HG03097 (cell line): ENCODE data around the gene ZFAND2A.
"Not testable (repeated sequence)": the region's sequence is repeated elsewhere in the genome, so short reads cannot be mapped to it uniquely, and the experiment has no call there.

ENCODE experiments used
- ATAC-seq: cut with Tn5 transposase; IDR thresholded peaks from one replicate; pipeline ENCODE4 v1.9.1; 2021; ENCODE audit not compliant: unreplicated experiment, low FRiP score

The ZFAND2A gene

GRCh38 chr7:1154172-1154739 is 5.7 kb downstream of the ZFAND2A start:
- ATAC-seq = no peak

- no peak for ATAC-seq
Observed at GRCh38 chr7:1152492-1152891, 7.5 kb downstream of the ZFAND2A start.

GRCh38 chr7:1151653-1152425 is 8.2 kb downstream of the ZFAND2A start:
- ATAC-seq = no peak

- ATAC-seq = no peak
Observed at GRCh38 chr7:1151156-1151555, 8.8 kb downstream of the ZFAND2A start.

DNA sequence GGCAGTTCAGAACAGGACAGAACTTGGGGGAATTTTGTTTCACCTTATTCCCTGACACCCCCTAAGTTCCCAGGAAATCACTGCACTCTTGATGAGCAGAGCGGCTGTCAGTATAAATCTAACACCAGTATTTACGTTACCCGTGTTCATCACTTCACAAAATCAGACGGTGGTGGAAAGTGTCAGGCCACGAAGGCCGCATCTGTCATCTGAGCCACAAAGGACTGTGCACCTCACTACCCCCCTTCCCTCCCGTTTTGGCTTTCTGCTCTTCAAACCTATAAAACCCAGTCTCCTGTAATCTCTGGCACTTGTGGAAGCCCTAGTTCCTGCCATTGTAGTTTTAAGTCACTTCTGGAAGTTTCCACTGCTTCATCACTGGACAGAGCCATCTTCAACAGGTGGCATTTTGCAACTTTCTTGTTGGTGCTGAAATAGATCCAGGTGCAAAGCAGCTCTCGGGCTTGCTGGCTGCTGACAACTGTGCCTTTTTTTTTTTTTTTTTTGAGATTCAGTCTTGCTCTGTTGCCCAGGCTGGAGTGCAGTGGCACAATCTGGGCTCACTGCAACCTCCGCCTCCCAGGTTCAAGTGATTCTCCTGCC is 9.5 kb downstream of the ZFAND2A start:
- ATAC-seq = no peak

GRCh38 chr7:1149351-1149794 is 10.6 kb downstream of the ZFAND2A start:
- ATAC-seq = no peak

- ATAC-seq = not testable (repeated sequence)
Observed at GRCh38 chr7:1147873-1148272, 12.1 kb downstream of the ZFAND2A start.

GRCh38 chr7:1144269-1144771 is 15.7 kb downstream of the ZFAND2A start:
- ATAC-seq = no peak

DNA sequence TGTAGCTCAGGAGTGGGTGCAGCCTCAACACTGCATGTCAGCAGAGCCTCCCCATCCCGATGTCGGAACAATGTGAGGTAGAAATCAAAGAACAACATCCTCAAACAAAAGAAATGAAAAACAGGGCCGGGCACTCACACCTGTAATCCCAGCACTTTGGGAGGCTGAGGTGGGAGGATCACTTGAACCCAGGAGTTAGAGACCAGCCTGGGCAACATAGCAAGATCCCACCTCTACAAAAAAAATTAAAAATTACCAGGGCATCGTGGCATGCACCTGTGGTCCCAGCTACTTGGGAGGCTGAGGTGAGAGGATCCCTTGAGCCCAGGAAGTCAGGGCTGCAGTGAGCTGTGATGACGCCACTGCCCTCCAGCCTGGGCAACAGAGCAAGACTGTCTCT is 17.0 kb downstream of the ZFAND2A start:
- ATAC-seq = not testable (repeated sequence)

GRCh38 chr7:1142051-1142635 is 17.9 kb downstream of the ZFAND2A start:
- ATAC-seq = no peak

GRCh38 chr7:1141651-1142050 is 18.3 kb downstream of the ZFAND2A start:
- ATAC-seq = no peak

DNA sequence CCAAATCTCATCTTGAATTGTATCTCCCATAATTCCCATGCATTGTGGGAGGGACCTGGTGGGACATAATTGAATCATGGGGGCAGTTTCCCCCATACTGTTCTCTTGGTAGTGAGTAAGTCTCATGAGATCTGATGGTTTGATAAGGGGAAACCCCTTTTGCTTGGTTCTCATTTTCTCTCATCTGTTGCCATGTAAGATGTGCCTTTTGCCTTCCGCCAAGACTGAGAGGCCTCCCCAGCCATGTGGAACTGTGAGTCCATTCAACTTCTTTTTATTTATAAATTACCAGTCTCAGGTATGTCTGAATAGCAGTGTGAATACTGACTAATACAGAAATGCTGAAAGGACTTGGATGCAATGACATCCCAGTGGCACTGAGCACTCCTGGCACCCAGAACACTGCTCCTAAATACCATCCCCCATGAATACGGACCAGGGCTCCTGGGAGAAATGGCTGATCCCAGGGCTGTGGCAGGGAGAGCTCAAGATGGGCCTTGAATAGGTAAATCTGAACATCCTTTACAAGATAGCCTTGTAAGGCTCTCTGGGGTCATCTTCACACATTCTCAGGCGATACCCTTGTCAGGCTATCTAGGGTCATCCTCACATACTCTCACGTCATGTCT is 19.4 kb downstream of the ZFAND2A start:
- ATAC-seq = no peak

GRCh38 chr7:1137517-1138167 is 22.4 kb downstream of the ZFAND2A start:
- no peak for ATAC-seq

GRCh38 chr7:1136841-1137516 is 23.0 kb downstream of the ZFAND2A start:
- no peak for ATAC-seq

DNA sequence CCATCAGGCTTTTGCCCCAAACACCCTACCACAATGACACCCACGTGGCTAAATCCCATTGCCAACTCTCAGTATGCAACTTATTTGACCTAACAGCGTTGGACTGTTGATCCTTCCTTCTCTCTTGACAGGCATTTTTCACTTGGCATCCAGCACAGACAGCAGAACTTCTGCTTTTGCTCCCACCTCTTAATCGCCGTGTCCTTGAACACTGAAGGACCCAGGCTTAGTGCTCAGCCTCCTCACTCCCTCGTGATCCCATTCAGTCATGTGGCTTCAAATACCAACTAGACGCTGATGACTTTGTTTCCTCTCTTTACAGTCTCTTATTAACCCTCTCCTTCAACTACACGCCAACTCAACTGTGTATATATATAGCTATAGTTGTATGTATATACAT is 25.0 kb downstream of the ZFAND2A start:
- ATAC-seq = no peak

- no peak for ATAC-seq
Observed at GRCh38 chr7:1131471-1132265, 28.3 kb downstream of the ZFAND2A start.

GRCh38 chr7:1130021-1130990 is 29.7 kb downstream of the ZFAND2A start:
- no peak for ATAC-seq

DNA sequence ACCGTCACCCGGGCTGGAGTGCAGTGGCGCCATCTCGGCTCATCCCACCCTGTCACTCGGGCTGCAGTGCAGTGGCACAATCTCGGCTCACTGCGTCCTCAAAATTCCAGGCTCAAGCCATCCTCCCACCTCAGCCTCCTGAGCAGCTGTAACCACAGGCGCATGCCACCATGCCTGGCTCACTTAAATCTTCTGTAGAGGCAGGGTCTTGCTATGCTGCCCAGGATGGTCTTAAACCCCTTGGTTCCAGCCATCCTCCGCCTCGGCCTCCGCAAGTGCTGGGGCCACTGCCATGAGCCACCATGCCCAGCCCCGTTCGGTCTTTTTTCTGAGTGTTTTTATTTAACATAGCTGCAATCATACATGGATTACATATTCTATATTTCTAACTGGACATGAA is 30.6 kb downstream of the ZFAND2A start:
- no peak for ATAC-seq
